Peyer's patch (tissue), 4 donors: ENCODE data around the gene BPIFB1. TPM values are rescaled to one million over a fixed set of nuclear protein-coding genes. Genes with fewer than 3 reads are reported as not detected.

Experiments used
- DNase-seq, 3 donors: peaks; one replicate each; pipeline ENCODE4 v3.0.0-alpha.2; 2017 to 2019
- H3K27ac ChIP-seq, 4 donors: fragments of 200-600 bp; sonication (generic); one replicate each; pipeline ENCODE4 v1.5.1; 2016 to 2019
- H3K27me3 ChIP-seq, 2 donors: fragments of 200-600 bp; sonication (generic); one replicate each; pipeline ENCODE4 v1.5.1; 2019
- H3K36me3 ChIP-seq, 3 donors: fragments of 200-600 bp; sonication (generic); one replicate each; pipeline ENCODE4 v1.5.1; 2016 to 2019
- H3K4me1 ChIP-seq, 4 donors: fragments of 200-600 bp; sonication (generic); one replicate each; pipeline ENCODE4 v1.5.1; 2016 to 2019
- H3K4me3 ChIP-seq, 4 donors: fragments of 200-600 bp; sonication (generic); 1 replicate in 3 of 4; 2 replicates in 1 of 4; pipeline ENCODE4 v1.5.1; 2016 to 2019; ENCODE audit warnings: mild to moderate bottlenecking in 1 of 4
- H3K9me3 ChIP-seq, 4 donors: fragments of 200-600 bp; sonication (generic); one replicate each; pipeline ENCODE4 v1.5.1; 2016 to 2019; ENCODE audit warnings: mild to moderate bottlenecking in 1 of 4
- POLR2A ChIP-seq, 2 donors: fragments of 450-650 bp; IDR thresholded peaks; one replicate each; pipeline ENCODE4 v1.5.1; 2017; ENCODE audit warnings: antibody characterized with exemption in 2 of 2, mild to moderate bottlenecking in 2 of 2, moderate library complexity in 2 of 2
- total RNA-seq, 4 donors: library from RNA; depleted of rRNA; stranded (reverse); fragments of >200 nt; gene quantifications; one replicate each; pipeline ENCODE4 v1.1.0, GENCODE V29; 2016
- TF ChIP-seq, protein P1 (sequence below), 6 experiments: fragments of 450-650 bp in 4 of 6; fragments of 200-600 bp in 2 of 6; sonication (generic) in 1 of 6; IDR thresholded peaks; one replicate each; pipeline ENCODE4 v1.5.1; 2017 to 2019; ENCODE audit warnings: antibody characterized with exemption in 6 of 6, mild to moderate bottlenecking in 3 of 6, moderate library complexity in 1 of 6

Gene BPIFB1
- total RNA-seq, 4 donors from 2014 or later: not detected

DNA sequence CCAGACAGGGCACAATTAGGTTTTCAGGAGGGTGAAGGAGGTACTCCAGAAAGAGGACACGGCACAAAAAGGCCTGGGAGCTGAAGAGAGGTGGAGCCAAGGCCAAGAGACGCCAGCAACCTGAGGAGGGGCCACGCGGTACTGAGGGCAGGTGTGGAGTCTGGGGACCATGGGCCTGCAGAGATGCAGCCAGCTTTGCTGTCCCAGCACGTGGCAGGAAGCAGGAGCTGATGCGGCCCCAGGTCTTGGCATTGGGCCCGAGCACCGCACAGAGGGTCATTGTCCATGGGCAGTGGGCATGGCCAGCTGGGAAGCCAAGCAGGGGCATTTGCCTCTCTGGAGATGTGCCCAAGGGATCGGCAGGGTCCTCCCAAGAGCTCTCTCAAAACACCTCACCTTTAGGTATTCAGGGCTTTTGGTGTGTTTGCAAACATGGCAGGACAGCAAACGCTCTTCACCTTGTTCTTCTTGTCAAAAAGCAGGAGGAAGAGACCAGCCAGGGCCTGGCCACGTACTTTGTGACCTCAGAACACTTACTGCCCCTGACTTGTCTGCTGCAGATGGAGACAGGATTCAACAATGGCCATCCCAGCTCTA, 1.4 kb upstream of the BPIFB1 start:
- no peak for DNase-seq
- TF ChIP-seq POLR2A (IDR thresholded peaks at IDR 0.05): no peak
- TF ChIP-seq, protein P1, sequence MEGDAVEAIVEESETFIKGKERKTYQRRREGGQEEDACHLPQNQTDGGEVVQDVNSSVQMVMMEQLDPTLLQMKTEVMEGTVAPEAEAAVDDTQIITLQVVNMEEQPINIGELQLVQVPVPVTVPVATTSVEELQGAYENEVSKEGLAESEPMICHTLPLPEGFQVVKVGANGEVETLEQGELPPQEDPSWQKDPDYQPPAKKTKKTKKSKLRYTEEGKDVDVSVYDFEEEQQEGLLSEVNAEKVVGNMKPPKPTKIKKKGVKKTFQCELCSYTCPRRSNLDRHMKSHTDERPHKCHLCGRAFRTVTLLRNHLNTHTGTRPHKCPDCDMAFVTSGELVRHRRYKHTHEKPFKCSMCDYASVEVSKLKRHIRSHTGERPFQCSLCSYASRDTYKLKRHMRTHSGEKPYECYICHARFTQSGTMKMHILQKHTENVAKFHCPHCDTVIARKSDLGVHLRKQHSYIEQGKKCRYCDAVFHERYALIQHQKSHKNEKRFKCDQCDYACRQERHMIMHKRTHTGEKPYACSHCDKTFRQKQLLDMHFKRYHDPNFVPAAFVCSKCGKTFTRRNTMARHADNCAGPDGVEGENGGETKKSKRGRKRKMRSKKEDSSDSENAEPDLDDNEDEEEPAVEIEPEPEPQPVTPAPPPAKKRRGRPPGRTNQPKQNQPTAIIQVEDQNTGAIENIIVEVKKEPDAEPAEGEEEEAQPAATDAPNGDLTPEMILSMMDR (IDR thresholded peaks at IDR 0.05): no peak
- H3K27me3 ChIP-seq: no peaks in the 10 kb centered on the region

DNA sequence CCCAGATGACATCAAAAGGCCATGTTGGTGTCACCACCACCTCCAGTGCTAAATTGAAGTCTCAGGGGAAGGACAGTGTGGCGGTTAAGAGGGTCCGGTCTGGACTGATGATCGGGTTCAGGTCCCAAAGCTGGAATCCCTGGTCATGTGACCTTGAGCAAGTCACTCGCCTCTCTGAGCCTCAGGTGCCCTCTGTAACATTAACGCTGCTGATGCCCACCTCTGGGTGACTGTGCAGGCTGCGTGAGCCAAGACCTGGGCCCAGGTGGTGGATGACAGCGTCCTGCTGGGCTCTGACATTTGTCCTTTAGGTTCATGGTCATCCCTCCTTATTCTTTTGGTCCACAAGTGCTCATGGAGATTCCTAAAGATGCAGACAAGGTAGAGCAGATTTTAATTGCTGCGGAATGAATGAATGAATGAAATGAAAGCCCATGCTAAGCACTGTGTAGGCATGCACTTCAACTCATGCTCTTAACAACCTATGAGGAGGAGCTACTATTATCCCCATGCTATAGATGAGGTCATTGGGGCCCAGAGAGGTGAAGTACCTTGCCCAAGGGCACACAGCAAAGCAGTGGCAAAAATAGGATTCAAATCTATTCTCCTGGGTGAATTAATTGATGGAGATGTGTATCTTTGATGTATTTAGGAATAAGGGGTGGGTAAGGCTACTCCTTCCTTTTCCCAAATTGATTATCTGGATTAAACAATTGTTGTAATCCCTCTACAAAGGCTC, 649 bp upstream of the BPIFB1 start:
- Histone ChIP-seq H3K36me3 (no peaks in the 10 kb centered on the region), H3K27me3 (no peaks in the 10 kb centered on the region), H3K9me3 (no peaks in the 10 kb centered on the region), H3K4me1 (no peaks in the 10 kb centered on the region), H3K4me3 (no peak overlapping the region), H3K27ac (no peak overlapping the region)
- no peak for DNase-seq
- no peak for TF ChIP-seq POLR2A (IDR thresholded peaks at IDR 0.05)
- TF ChIP-seq, protein P1 (IDR thresholded peaks at IDR 0.05): no peak

More for the DNA sequence above, 1.4 kb upstream of the BPIFB1 start:
- no peaks in the 10 kb centered on the region for H3K36me3 ChIP-seq
- no peaks in the 10 kb centered on the region for H3K9me3 ChIP-seq
- H3K4me3 ChIP-seq: no peak overlapping the region
- H3K4me1 ChIP-seq: no peaks in the 10 kb centered on the region
- no peak overlapping the region for H3K27ac ChIP-seq

DNA sequence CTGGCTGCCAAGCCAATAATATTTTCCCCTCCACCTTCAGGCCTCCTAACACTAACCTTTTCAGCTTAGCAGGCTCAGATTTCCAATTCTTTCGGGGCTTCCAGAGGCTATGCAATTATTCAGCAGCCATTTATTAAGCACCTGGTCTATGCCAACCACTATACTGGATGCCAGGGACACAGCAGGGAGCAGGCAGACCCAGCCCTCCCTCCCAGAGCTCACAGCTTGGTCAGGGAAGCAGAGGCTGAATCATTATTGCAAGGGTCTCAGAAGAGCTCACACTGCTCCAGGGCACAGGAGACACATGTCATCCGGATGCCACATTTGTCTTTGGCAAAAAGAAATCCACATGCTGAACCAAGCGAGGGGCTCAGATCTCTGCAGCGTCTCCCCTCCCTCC, 1.3 kb downstream of the BPIFB1 start:
- no peaks in the 10 kb centered on the region for H3K36me3 ChIP-seq
- no peaks in the 10 kb centered on the region for H3K4me1 ChIP-seq
- no peak overlapping the region for H3K27ac ChIP-seq
- DNase-seq: no peak
- no peak overlapping the region for H3K4me3 ChIP-seq
- no peaks in the 10 kb centered on the region for H3K9me3 ChIP-seq
- H3K27me3 ChIP-seq: no peaks in the 10 kb centered on the region
- TF ChIP-seq, protein P1 (IDR thresholded peaks at IDR 0.05): no peak
- TF ChIP-seq POLR2A (IDR thresholded peaks at IDR 0.05): no peak

DNA sequence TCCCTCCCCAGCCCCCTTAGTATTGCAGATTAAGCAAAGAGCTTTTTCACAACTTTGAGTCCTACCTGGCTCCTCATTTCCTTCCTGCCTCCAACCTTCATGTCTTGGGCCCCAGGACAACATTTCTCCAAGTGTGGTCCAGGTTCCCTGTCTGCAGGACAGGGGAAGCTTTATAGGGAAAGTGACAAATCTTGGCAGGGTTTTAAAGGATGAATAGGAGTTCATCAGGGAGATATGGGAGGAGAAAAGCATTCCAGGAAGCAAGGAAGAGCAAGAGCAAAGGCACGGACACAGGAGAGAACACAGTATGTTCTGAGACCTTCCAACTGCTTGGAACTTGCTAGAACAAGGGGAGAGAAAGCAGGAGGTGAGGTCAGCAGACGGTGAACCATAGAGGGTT, 1.9 kb downstream of the BPIFB1 start:
- H3K36me3 ChIP-seq: no peaks in the 10 kb centered on the region
- DNase-seq: no peak
- H3K9me3 ChIP-seq: no peaks in the 10 kb centered on the region
- H3K27me3 ChIP-seq: no peaks in the 10 kb centered on the region
- no peaks in the 10 kb centered on the region for H3K4me1 ChIP-seq
- H3K4me3 ChIP-seq: no peak overlapping the region
- TF ChIP-seq, protein P1 (IDR thresholded peaks at IDR 0.05): no peak
- no peak for TF ChIP-seq POLR2A (IDR thresholded peaks at IDR 0.05)
- H3K27ac ChIP-seq: no peak overlapping the region

DNA sequence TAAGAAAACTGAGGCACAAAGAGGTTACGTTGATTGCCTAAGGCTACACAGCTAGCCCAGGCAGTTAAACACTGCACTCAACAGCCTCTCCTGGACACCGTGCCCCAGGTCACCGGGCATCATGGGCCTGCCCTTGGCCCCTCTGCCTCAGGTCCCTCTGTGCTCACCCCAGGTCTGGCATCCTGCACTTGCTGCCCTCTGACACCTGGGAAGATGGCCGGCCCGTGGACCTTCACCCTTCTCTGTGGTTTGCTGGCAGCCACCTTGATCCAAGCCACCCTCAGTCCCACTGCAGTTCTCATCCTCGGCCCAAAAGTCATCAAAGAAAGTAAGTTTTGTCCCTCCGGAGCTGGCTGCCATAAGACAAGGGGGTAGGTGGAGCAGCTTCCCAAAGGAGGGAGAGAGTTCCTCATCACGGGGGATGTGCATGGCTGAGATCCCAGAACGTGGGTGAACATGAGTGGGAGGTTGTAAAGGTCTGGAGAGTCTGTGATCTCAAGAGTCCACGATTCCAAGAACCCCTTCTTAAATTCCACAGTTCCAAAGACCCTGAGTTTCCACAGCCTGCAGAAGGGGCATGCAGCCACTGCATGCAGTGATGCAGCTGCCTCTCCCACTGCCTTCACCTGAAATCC, 3.0 kb downstream of the BPIFB1 start:
- Histone ChIP-seq H3K27ac (no peak overlapping the region), H3K4me1 (no peaks in the 10 kb centered on the region), H3K4me3 (no peak overlapping the region)

More for the DNA sequence above, 3.0 kb downstream of the BPIFB1 start:
- no peaks in the 10 kb centered on the region for H3K27me3 ChIP-seq
- DNase-seq: no peak
- no peaks in the 10 kb centered on the region for H3K36me3 ChIP-seq
- H3K9me3 ChIP-seq: no peaks in the 10 kb centered on the region
- TF ChIP-seq POLR2A (IDR thresholded peaks at IDR 0.05): no peak
- TF ChIP-seq, protein P1 (IDR thresholded peaks at IDR 0.05): no peak
